Right lobe of liver (tissue), 4 donors: ENCODE results near the gene TCN1.

Experiments
- CTCF ChIP-seq, 4 donors: fragments of 200-600 bp in 3 of 4; fragments of 450-650 bp in 1 of 4; IDR thresholded peaks; one replicate each; pipeline versions ENCODE4 v1.5.1 to v1.8.0; 2016 to 2022; ENCODE audit warnings: antibody characterized with exemption in 4 of 4, mild to moderate bottlenecking in 2 of 4
- POLR2A ChIP-seq: fragments of 450-650 bp; IDR thresholded peaks from one replicate; pipeline ENCODE4 v1.6.1; 2017; ENCODE audit warnings: antibody characterized with exemption, mild to moderate bottlenecking
- donor health status: DM: no; HTN: no; CAD: no.
- donor health status: DM: no; HTN: no; CAD: no.
- donor health status: DM: no; HTN: yes; CAD: no.

DNA sequence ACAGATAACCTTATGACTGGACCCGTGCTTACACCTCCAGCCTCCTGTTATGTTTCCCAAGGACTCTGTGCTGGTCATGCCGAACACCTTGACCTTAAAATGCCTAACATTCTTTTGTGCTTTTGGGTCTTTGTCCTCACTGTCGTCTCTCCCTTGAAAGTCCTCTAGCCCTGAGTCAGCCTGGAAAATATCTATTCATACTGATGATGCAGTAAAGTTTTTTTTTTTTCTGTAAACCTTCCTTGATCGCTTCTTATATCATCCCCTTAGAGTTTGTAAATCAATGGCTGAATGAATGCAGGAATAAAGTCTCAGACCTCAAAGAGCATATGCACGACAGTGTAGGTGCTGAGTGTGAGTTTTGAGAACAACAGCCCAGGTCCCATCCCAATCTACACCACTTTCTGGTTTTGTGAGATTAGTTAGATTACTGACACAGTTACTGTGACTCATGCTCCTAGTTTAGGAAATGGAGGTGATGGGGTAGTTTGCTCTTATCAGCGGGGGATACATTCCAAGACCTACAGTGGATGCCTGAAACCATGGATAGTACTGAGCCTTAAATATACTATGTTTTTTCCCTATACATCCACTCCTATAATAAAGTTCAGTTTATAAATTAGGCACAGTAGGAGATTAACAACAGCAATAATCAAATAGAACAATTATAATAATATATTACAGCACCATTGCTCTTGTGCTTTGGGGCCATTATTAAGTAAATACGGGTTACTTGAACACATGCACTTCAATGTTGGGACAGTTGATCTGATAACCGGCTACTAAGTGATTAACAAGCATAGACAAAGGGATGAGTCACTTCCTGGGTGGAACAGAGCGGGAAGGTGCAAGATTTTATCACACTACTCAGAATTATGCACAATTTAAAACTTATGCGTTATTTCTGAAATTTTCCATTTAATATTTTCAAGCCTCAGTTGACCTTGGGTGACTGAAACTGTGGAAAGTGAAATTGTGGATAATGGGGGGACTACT, 8.6 kb downstream of the TCN1 start:
- TF ChIP-seq CTCF (IDR thresholded peaks at IDR 0.05) (no peak), POLR2A (no peak)
